NB4 (cell line): ENCODE measurements around the gene ZNF766.

Experiments used
- DNase-seq: peaks from one replicate; pipeline ENCODE4 v3.0.0; 2010; ENCODE audit warnings: low read depth
- H3K4me3 ChIP-seq: one replicate; pipeline ENCODE4 v1.5.1; 2011; ENCODE audit warnings: mild to moderate bottlenecking, low read depth, low read length, moderate library complexity
- MYC ChIP-seq: IDR thresholded peaks from 2 replicates; pipeline ENCODE4 v1.6.1; 2011; ENCODE audit warnings: low read depth, low read length
- POLR2A ChIP-seq: IDR thresholded peaks from 2 replicates; pipeline ENCODE4 v1.6.1; 2011; ENCODE audit warnings: mild to moderate bottlenecking; ENCODE audit not compliant: insufficient read length; ENCODE audit errors: extremely low read depth
- TF ChIP-seq, protein P1 (sequence below): IDR thresholded peaks from 2 replicates; pipeline ENCODE4 v1.6.1; 2011; ENCODE audit warnings: low read depth, low read length
- TF ChIP-seq, protein P2 (sequence below): IDR thresholded peaks from one replicate; pipeline ENCODE4 v1.5.1; 2012; ENCODE audit warnings: low read depth, low read length

The ZNF766 gene

GRCh38 chr19:52297601-52298364 is 28.4 kb downstream of the ZNF766 start:
- TF ChIP-seq POLR2A (no peak), MYC (no peak)
- TF ChIP-seq, protein P1, sequence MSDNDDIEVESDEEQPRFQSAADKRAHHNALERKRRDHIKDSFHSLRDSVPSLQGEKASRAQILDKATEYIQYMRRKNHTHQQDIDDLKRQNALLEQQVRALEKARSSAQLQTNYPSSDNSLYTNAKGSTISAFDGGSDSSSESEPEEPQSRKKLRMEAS, result no peak
- TF ChIP-seq, protein P2, sequence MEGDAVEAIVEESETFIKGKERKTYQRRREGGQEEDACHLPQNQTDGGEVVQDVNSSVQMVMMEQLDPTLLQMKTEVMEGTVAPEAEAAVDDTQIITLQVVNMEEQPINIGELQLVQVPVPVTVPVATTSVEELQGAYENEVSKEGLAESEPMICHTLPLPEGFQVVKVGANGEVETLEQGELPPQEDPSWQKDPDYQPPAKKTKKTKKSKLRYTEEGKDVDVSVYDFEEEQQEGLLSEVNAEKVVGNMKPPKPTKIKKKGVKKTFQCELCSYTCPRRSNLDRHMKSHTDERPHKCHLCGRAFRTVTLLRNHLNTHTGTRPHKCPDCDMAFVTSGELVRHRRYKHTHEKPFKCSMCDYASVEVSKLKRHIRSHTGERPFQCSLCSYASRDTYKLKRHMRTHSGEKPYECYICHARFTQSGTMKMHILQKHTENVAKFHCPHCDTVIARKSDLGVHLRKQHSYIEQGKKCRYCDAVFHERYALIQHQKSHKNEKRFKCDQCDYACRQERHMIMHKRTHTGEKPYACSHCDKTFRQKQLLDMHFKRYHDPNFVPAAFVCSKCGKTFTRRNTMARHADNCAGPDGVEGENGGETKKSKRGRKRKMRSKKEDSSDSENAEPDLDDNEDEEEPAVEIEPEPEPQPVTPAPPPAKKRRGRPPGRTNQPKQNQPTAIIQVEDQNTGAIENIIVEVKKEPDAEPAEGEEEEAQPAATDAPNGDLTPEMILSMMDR, result no peak
- DNase-seq, result peak; percentile 63
- H3K4me3 ChIP-seq, result peak overlapping the region; percentile 83

DNA sequence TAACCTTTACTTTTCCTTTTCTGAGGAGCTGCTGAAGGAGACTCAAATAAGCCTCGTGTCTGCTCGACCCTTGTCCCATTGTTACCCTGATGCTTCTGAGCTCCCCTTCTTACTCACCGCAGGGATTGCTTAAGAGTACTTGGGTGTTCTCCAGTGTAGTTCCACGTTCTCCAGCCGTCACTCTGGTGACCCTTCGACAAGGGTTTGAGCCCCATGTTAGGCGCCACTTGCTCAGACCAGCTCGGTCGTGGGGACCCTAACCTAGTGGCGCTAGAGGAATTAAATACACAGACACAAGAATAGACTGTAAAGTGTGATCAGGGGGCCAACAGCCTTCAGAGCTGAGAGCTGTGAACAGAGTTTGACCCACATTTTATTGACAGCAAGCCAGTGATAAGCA is 37.9 kb downstream of the ZNF766 start:
- peak; percentile 43 for DNase-seq
- no peak overlapping the region for H3K4me3 ChIP-seq
- TF ChIP-seq, protein P2, result no peak
- TF ChIP-seq MYC, result no peak
- TF ChIP-seq POLR2A, result no peak
- TF ChIP-seq, protein P1, result no peak

DNA sequence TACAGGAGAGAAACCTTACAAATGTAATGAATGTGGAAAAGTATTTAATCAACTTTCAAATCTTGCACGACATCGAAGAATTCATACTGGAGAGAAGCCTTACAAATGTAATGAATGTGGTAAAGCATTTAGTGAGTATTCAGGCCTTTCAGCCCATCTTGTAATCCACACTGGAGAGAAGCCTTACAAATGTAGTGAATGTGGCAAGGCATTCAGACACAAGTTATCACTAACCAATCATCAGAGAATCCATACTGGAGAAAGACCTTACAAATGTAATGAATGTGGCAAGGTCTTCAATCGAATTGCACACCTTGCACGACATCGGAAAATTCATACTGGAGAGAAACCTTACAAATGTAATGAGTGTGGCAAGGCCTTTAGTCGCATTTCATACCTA is 53.0 kb downstream of the ZNF766 start:
- H3K4me3 ChIP-seq, result no peak overlapping the region
- DNase-seq, result no peak
- TF ChIP-seq, protein P2, result no peak
- TF ChIP-seq MYC (no peak), POLR2A (no peak)
- TF ChIP-seq, protein P1, result no peak

DNA sequence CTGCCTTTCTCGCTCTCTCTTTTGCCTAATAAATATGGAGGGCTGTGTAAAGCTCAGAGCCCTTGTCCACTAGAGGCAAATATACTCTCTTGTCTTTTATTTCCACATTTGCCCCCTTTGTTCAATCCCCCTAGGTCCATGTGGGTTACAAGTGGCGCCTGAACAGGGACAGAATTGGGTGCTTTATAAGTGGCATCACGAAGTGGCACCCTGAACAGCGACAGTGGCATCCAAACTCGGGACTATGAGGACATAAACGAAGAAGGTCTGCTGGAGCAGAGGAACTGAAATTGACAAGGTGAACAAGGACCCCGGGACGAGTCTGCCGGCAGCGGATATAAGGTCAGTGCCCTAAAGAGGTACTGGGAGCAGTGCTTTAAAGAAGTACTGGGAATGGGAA is 62.4 kb downstream of the ZNF766 start:
- no peak overlapping the region for H3K4me3 ChIP-seq
- TF ChIP-seq MYC (no peak), POLR2A (no peak)
- TF ChIP-seq, protein P2, result no peak
- TF ChIP-seq, protein P1, result no peak
- DNase-seq, result no peak

- TF ChIP-seq POLR2A (no peak), MYC (no peak)
- TF ChIP-seq, protein P2, result no peak
- TF ChIP-seq, protein P1, result no peak
- no peak for DNase-seq
- peak overlapping the region; percentile 90 for H3K4me3 ChIP-seq
These were observed 66.4 kb downstream of the ZNF766 start for GRCh38 chr19:52335768-52336116.
